Aorta (tissue), 5 donors: ENCODE results near the gene UPB1. TPM values are rescaled to one million over a fixed set of nuclear protein-coding genes. Genes with fewer than 3 reads are reported as not detected.

Experiments used
- ATAC-seq: fragments of 200-7000 bp; cut with Tn5 transposase; one replicate; pipeline ENCODE4 v1.9.1; 2022; ENCODE audit warnings: moderate library complexity; ENCODE audit not compliant: low FRiP score
- DNase-seq, 2 donors: peaks; one replicate each; pipeline ENCODE4 v3.0.0-alpha.2; 2020
- H3K27ac ChIP-seq, 2 donors: one replicate each; pipeline ENCODE4 v1.5.1; 2013; ENCODE audit warnings: low read length in 2 of 2, mild to moderate bottlenecking in 2 of 2, moderate library complexity in 2 of 2, control low read depth in 1 of 2, inconsistent platforms in 1 of 2, low read depth in 1 of 2
- H3K27me3 ChIP-seq, 2 donors: one replicate each; pipeline ENCODE4 v1.6.1; 2013; ENCODE audit warnings: control low read depth in 1 of 2, low read length in 1 of 2, mild to moderate bottlenecking in 1 of 2, moderate library complexity in 1 of 2; ENCODE audit not compliant: insufficient read depth in 2 of 2, control insufficient read depth in 1 of 2
- H3K36me3 ChIP-seq, 2 donors: one replicate each; pipeline ENCODE4 v1.6.1; 2013; ENCODE audit warnings: control low read depth in 1 of 2, low read length in 1 of 2, mild to moderate bottlenecking in 1 of 2; ENCODE audit not compliant: insufficient read depth in 2 of 2, control insufficient read depth in 1 of 2
- H3K4me1 ChIP-seq, 2 donors: one replicate each; pipeline ENCODE4 v1.6.1; 2013; ENCODE audit warnings: low read length in 2 of 2, control low read depth in 1 of 2, mild to moderate bottlenecking in 1 of 2, moderate library complexity in 1 of 2; ENCODE audit not compliant: insufficient read depth in 2 of 2, control insufficient read depth in 1 of 2
- H3K4me3 ChIP-seq, 2 donors: one replicate each; pipeline ENCODE4 v1.5.1; 2013; ENCODE audit warnings: low read length in 2 of 2, control low read depth in 1 of 2, mild to moderate bottlenecking in 1 of 2
- H3K9me3 ChIP-seq: one replicate; pipeline ENCODE4 v1.6.1; 2013; ENCODE audit warnings: mild to moderate bottlenecking, low read length; ENCODE audit not compliant: control insufficient read depth
- WGBS, 2 donors: extraction: QIAGEN DNeasy Blood & Tissue Kit; methylation state at CpG; one replicate each; pipeline ENCODE4 v1.1.7; 2013; 5-methylcytosine and 5-hydroxymethylcytosine counted together
- intact Hi-C, 2 donors: fragments of 100-400 bp; cut with DNase I; formaldehyde crosslinking; loops; one replicate each; pipeline versions ENCODE4 v1.14.2 to v1.15.0; 2022
- polyA plus RNA-seq, 2 donors: library from polyadenylated mRNA; stranded (reverse); fragments of 200-250 nt; gene quantifications; one replicate each; pipeline ENCODE4 v1.2.3, GENCODE V29; 2013
- total RNA-seq, 2 donors: library from RNA; stranded (reverse); fragmentation: NEBNext Ultra II Directional; extraction: Animal tissue kit (Norgen Biotek cat#: 25700); gene quantifications; one replicate each; pipeline ENCODE4 v1.2.1, GENCODE V29; 2021
- donor health status: healthy with polysubstance abuse.
- donor health status: Bipolar disorder and iron deficiency.
- donor health status: DM: no; HTN: no; CAD: no.
- donor health status: DM: no; HTN: no; CAD: no.
- donor health status: DM: yes; HTN: yes; CAD: no.

Gene UPB1
- total and polyA plus RNA-seq, 4 donors = 0.38 to 1.6 (median 0.94) TPM

DNA sequence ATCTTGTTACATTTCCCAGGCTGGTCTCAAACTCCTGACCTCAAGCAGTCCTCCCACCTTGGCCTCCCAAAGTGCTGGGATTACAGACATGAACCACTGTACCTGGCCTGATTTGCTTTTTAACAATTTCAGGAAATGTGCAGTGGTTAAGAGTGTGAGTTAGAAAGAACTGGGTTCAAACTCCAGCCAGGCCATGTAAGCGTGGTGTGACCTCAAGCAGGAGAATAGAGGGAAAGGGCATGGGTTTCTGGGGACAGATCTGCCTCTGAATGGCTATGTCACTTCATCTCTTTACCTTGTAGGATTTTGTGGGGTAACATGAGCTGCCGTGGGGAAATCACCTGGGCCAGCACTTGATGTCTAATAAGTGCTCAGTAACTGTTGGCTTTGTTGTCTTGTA is 69.9 kb downstream of the UPB1 start:
- Histone ChIP-seq H3K9me3 (no peaks in the 10 kb centered on the region), H3K36me3 (peaks cover 2 to 3% of the 10 kb centered on the region in 2 donors), H3K27ac (no peak overlapping the region), H3K4me3 (no peak overlapping the region), H3K27me3 (no peaks in the 10 kb centered on the region), H3K4me1 (peaks cover 0 to 5% of the 10 kb centered on the region in 2 donors)
- WGBS, 2 donors = 86 to 89% methylated on average over 2 of the region's 2 CpGs
- intact Hi-C loops = no loop called here
- ATAC-seq (no peak), DNase-seq (peak; percentile 6 to 7)

DNA sequence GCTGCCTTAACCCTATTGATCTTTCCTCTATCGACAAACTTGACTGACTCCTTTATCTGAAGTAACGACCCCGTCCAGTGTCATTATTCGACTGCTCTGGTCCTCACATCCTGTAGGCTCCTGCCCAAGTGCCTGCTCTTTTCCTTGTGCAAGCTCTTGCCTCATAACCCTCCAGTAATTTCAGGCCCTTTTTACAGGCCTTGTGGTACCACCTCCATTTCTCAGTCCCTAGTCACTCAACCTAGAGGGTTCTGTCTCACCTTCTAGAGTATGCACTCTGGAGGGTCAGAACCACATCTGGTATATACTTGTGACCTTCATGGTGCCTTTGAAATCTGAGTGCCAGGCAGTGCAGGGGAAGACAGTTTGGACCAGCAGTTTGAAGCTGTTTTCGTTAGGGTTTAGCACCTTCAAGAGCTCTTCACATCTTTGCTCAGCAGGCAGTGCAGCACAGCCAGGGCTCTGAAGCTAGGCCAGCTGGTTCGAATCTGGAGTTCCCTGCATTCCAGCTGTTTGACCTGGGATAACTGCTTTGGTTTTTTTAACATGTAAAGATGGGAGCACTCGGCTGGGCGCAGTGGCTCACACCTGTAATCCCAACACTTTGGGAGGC is 71.9 kb downstream of the UPB1 start:
- Histone ChIP-seq H3K9me3 (no peaks in the 10 kb centered on the region), H3K4me3 (no peak overlapping the region), H3K27me3 (no peaks in the 10 kb centered on the region), H3K27ac (no peak overlapping the region), H3K4me1 (peaks cover 0 to 5% of the 10 kb centered on the region in 2 donors), H3K36me3 (peaks cover 2 to 5% of the 10 kb centered on the region in 2 donors)
- WGBS, 2 donors = 70 to 71% methylated on average over 8 of the region's 8 CpGs
- DNase-seq = peak; percentile 17 to 22
- intact Hi-C loops = no loop called here
- no peak for ATAC-seq

DNA sequence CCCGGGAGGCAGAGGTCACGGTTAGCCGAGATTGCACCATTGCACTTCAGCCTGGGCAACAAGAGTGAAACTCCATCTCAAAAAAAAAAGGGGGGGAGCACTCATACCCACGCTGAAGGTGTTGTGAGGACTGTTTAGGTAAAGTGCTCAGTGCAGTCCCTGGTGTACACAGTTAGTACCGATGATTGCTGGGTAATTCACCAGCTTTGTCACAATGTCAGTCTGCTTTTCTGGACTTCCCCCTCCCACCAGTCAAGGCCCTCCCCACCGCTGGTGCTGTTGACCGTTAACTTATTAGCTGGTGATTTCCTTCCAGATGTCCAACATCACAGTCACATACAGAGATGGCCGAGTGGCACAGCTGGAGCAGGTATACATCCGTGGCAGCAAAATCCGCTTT is 72.5 kb downstream of the UPB1 start:
- ATAC-seq (no peak), DNase-seq (peak; percentile 6 to 37)
- Histone ChIP-seq H3K27ac (no peak overlapping the region), H3K36me3 (peaks cover 5% of the 10 kb centered on the region in 2 donors), H3K9me3 (no peaks in the 10 kb centered on the region), H3K4me3 (no peak overlapping the region), H3K4me1 (peaks cover 0 to 5% of the 10 kb centered on the region in 2 donors), H3K27me3 (no peaks in the 10 kb centered on the region)
- intact Hi-C loops = no loop called here
- WGBS, 2 donors = 84 to 86% methylated on average over 10 of the region's 10 CpGs

DNA sequence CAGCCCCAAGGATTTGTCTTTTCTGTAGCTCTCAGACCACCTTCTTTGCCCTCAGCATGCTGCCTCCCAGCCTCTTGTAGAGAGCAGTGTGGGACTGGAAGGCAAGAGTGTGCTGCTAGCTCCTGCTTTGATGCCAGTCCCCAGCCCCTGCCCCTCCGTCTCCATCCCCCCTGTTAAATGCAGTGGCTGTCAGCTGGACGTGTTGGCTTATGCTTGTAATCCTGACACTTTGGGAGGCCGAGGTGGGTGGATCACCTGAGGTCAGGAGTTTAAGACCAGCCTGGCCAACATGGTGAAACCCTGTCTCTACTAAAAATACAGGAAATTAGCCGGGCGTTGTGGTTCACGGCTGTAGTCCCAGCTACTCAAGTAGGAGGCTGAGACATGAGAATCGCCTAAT is 76.1 kb downstream of the UPB1 start:
- ATAC-seq = no peak

DNA sequence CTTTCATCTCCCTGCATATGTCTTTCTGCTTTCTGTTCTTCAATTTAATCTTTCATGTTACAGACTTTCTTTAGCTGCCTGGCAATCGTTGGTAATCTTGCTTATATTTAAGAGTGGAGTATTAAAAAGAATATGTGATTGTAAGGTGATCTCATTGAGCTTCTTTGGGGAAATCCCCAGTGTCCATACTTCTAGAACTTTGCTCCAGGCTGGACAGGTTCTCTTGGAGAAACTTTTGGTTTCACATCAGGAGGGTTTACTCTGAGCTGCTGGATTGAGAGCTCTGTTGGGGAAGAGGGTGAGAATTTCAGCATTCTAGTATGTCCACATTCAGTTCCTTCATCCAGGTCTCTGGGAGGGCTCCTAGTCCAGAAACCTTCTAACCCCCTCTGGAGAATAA is 81.6 kb downstream of the UPB1 start:
- WGBS, 2 donors = 81 to 86% methylated on average over 1 of the region's 1 CpG
- Histone ChIP-seq H3K4me1 (no peaks in the 10 kb centered on the region), H3K36me3 (peaks cover 0 to 4% of the 10 kb centered on the region in 2 donors), H3K27ac (no peak overlapping the region), H3K9me3 (no peaks in the 10 kb centered on the region), H3K27me3 (no peaks in the 10 kb centered on the region), H3K4me3 (no peak overlapping the region)
- no peak for ATAC-seq
- DNase-seq = no peak
- intact Hi-C loops = no loop called here

More for the DNA sequence above, 76.1 kb downstream of the UPB1 start:
- H3K4me3 ChIP-seq = no peak overlapping the region
- no peak overlapping the region for H3K27ac ChIP-seq
- intact Hi-C loops = no loop called here
- peak in 1 of 2 donors; percentile 22 for DNase-seq
- H3K9me3 ChIP-seq = no peaks in the 10 kb centered on the region
- no peaks in the 10 kb centered on the region for H3K27me3 ChIP-seq
- no peaks in the 10 kb centered on the region for H3K4me1 ChIP-seq
- WGBS, 2 donors = 86 to 91% methylated on average over 7 of the region's 7 CpGs
- peaks cover 5 to 7% of the 10 kb centered on the region in 2 donors for H3K36me3 ChIP-seq

Other genes starting within 250 kb of the UPB1 start
- 10 to 100 TPM; 79.5 to 92.0 TPM for gene SPECC1L, start 224.5 kb upstream of the UPB1 start, total RNA-seq
- 10 to 100 TPM; 15.0 to 15.9 TPM for gene SPECC1L, start 224.5 kb upstream of the UPB1 start, polyA plus RNA-seq
- gene ADORA2A, start 67.7 kb upstream of the UPB1 start, total RNA-seq = 1 to 10 TPM; 4.5 to 5.1 TPM
- 1 to 10 TPM; 2.5 to 4.8 TPM for gene ADORA2A, start 67.7 kb upstream of the UPB1 start, polyA plus RNA-seq
- gene GUCD1, start 59.8 kb downstream of the UPB1 start, total RNA-seq = 10 to 100 TPM; 60.7 to 67.0 TPM
- 10 to 100 TPM; 42.2 to 71.6 TPM for gene GUCD1, start 59.8 kb downstream of the UPB1 start, polyA plus RNA-seq
- gene SNRPD3, start 60.7 kb downstream of the UPB1 start, total RNA-seq = 10 to 100 TPM; 43.4 to 44.8 TPM
- gene SNRPD3, start 60.7 kb downstream of the UPB1 start, polyA plus RNA-seq = 10 to 100 TPM; 75.2 to 91.4 TPM
- gene LRRC75B, start 97.7 kb downstream of the UPB1 start, total RNA-seq = 10 to 100 TPM in 1 of 2 donors, 1 to 10 TPM in 1; 4.6 to 15.0 TPM
- 10 to 100 TPM in 1 of 2 donors, 1 to 10 TPM in 1; 6.1 to 47.7 TPM for gene LRRC75B, start 97.7 kb downstream of the UPB1 start, polyA plus RNA-seq
- 10 to 100 TPM in 1 of 2 donors, 1 to 10 TPM in 1; 4.0 to 14.2 TPM for gene GGT1, start 107.9 kb downstream of the UPB1 start, total RNA-seq
- 10 to 100 TPM; 14.3 to 24.1 TPM for gene GGT1, start 107.9 kb downstream of the UPB1 start, polyA plus RNA-seq